Measurements from ENCODE around the gene CCDC92. TPM values are rescaled to one million over a fixed set of nuclear protein-coding genes. Genes with fewer than 3 reads are reported as not detected.

The CCDC92 gene
- total and polyA plus RNA-seq, 2 donors = 9.1 to 49.8 TPM

- WGBS = 39% methylated on average over 9 of the region's 9 CpGs
- H3K27ac ChIP-seq (ENCODE audit: low read depth) = no peak overlapping the region
- no peaks in the 10 kb centered on the region for H3K36me3 ChIP-seq (ENCODE audit: insufficient read depth)
- H3K4me1 ChIP-seq (ENCODE audit: insufficient read depth) = no peaks in the 10 kb centered on the region
- H3K4me3 ChIP-seq (ENCODE audit: low read depth, low read length) = no peak overlapping the region
- no peak for DNase-seq (ENCODE audit: extremely low spot score)
Observed at GRCh38 chr12:123905319-123905925, 67.2 kb downstream of the CCDC92 start.

DNA sequence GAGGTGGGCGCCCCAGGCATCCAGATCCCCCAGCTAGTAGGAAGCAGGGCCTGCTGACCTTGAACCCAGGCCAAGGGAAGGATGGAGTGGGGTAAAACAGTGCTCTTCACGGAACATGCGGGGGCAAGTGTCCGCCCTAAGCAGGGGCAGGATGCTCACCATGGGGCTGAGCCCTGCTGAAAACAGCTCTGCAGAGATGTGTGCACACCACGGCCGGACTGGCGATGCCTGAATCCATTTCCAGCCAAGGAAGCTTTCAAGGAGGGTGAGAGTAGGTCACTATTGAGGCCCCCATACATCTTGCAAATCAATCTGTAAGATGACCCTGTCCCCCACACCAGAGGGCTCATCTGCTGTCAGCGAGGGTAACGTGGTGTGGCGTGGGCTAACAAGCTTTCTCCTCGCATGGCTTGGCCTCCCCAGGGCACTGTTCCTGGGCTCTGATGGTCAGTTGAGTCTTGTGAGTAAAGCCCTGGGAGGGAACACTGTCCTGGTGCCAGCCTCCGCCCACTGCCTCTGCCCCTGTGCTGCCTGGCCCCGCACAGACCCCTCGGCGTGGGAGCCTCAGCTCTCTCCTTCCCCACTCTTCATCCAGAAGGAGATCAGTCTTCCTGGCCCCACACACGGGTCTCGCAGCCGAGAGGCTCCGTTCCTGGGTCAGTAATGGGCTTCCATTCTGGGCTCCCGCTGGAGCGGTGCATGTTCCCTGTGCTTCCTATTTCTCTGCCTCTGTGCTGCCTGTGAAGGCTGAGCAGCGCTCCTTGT is 69.1 kb downstream of the CCDC92 start:
- Histone ChIP-seq H3K36me3 (ENCODE audit: insufficient read depth) (no peaks in the 10 kb centered on the region), H3K4me1 (ENCODE audit: insufficient read depth) (no peaks in the 10 kb centered on the region), H3K4me3 (ENCODE audit: low read depth, low read length) (no peak overlapping the region), H3K27ac (ENCODE audit: low read depth) (no peak overlapping the region)
- 83% methylated on average over 22 of the region's 22 CpGs for WGBS
- no peak for DNase-seq (ENCODE audit: extremely low spot score)

DNA sequence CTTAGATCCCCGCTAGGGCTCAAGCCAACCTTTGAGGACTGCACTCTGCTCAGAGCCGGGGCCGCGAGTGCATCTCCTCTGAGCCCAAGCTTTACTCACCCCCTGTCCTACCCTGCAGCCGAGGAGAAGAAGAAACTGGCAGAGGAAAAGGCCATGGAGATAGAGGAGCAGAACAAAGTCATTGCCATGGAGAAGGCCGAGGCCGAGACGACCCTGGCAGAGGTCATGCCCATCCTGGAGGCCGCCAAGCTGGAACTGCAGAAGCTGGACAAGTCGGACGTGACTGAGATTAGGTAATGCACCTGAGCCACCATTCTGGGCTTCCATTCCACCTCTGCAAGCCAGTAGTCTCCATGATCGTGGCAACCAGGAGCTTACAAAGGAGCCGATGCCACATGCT is 69.8 kb downstream of the CCDC92 start:
- no peak for DNase-seq (ENCODE audit: extremely low spot score)
- 95% methylated on average over 13 of the region's 13 CpGs for WGBS
- H3K27ac ChIP-seq (ENCODE audit: low read depth) = no peak overlapping the region
- no peaks in the 10 kb centered on the region for H3K36me3 ChIP-seq (ENCODE audit: insufficient read depth)
- H3K4me3 ChIP-seq (ENCODE audit: low read depth, low read length) = no peak overlapping the region
- no peaks in the 10 kb centered on the region for H3K4me1 ChIP-seq (ENCODE audit: insufficient read depth)

DNA sequence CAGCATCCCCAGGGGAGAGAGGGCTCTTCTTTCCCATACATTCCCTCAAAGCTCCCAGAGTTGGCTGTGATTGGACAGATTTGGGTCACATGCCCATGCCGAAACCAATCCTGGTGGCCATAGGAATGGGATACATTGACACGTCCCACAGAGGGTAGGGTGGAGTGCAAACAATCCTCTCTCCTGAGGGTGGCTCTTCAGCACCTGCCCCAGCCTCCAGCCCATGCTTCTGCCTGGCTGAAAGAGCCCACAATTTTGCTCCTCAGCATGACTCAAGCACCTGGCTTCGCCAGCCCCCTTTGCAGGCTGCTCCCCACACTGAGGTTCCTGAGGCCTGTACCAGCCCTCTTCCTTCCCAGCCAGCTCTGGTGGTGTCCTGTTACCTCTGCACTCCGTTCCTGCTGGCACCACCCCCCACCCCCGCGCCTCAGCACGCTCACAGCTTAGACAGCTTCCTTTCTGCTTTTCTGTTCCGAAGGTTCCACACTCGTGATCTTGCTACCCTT is 71.7 kb downstream of the CCDC92 start:
- Histone ChIP-seq H3K4me1 (ENCODE audit: insufficient read depth) (no peaks in the 10 kb centered on the region), H3K27ac (ENCODE audit: low read depth) (no peak overlapping the region), H3K36me3 (ENCODE audit: insufficient read depth) (no peaks in the 10 kb centered on the region), H3K4me3 (ENCODE audit: low read depth, low read length) (no peak overlapping the region)
- 40% methylated on average over 9 of the region's 9 CpGs for WGBS
- DNase-seq (ENCODE audit: extremely low spot score) = no peak

- DNase-seq (ENCODE audit: extremely low spot score) = no peak
- WGBS = 81% methylated on average over 9 of the region's 9 CpGs
Observed at GRCh38 chr12:123899368-123899767, 73.3 kb downstream of the CCDC92 start.

DNA sequence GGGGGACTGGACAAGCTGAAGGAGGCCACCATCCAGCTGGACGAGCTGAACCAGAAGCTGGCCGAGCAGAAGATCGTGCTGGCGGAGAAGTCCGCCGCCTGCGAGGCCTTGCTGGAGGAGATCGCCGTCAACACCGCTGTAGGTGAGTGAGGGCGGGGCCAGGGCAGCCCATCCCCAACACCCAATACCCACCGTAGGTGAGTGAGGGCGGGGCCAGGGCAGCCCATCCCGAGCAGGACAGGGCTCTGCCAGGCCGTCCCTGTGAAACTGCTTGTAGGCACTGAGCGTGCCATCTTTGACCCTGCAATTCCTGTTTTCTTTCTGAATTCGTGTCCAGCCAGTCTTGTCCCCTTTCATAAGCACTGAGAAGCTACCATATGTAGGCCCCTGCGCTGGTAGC is 74.0 kb downstream of the CCDC92 start:
- Histone ChIP-seq H3K4me3 (ENCODE audit: low read depth, low read length) (no peak overlapping the region), H3K27ac (ENCODE audit: low read depth) (no peak overlapping the region), H3K4me1 (ENCODE audit: insufficient read depth) (no peaks in the 10 kb centered on the region), H3K36me3 (ENCODE audit: insufficient read depth) (no peaks in the 10 kb centered on the region)
- no peak for DNase-seq (ENCODE audit: extremely low spot score)
- 88% methylated on average over 18 of the region's 18 CpGs for WGBS

More at GRCh38 chr12:123899368-123899767, 73.3 kb downstream of the CCDC92 start:
- no peak overlapping the region for H3K4me3 ChIP-seq (ENCODE audit: low read depth, low read length)
- H3K36me3 ChIP-seq (ENCODE audit: insufficient read depth) = no peaks in the 10 kb centered on the region
- H3K27ac ChIP-seq (ENCODE audit: low read depth) = no peak overlapping the region
- H3K4me1 ChIP-seq (ENCODE audit: insufficient read depth) = no peaks in the 10 kb centered on the region

- no peaks in the 10 kb centered on the region for H3K4me1 ChIP-seq (ENCODE audit: insufficient read depth)
- DNase-seq (ENCODE audit: extremely low spot score) = no peak
- no peak overlapping the region for H3K27ac ChIP-seq (ENCODE audit: low read depth)
- 73% methylated on average over 5 of the region's 5 CpGs for WGBS
- no peak overlapping the region for H3K4me3 ChIP-seq (ENCODE audit: low read depth, low read length)
- H3K36me3 ChIP-seq (ENCODE audit: insufficient read depth) = no peaks in the 10 kb centered on the region
Observed at GRCh38 chr12:123897221-123897620, 75.4 kb downstream of the CCDC92 start.

- no peak overlapping the region for H3K27ac ChIP-seq (ENCODE audit: low read depth)
- no peaks in the 10 kb centered on the region for H3K4me1 ChIP-seq (ENCODE audit: insufficient read depth)
- no peaks in the 10 kb centered on the region for H3K36me3 ChIP-seq (ENCODE audit: insufficient read depth)
- no peak overlapping the region for H3K4me3 ChIP-seq (ENCODE audit: low read depth, low read length)
- DNase-seq (ENCODE audit: extremely low spot score) = no peak
- WGBS = 37% methylated on average over 8 of the region's 8 CpGs
Observed at GRCh38 chr12:123896767-123897166, 75.9 kb downstream of the CCDC92 start.

DNA sequence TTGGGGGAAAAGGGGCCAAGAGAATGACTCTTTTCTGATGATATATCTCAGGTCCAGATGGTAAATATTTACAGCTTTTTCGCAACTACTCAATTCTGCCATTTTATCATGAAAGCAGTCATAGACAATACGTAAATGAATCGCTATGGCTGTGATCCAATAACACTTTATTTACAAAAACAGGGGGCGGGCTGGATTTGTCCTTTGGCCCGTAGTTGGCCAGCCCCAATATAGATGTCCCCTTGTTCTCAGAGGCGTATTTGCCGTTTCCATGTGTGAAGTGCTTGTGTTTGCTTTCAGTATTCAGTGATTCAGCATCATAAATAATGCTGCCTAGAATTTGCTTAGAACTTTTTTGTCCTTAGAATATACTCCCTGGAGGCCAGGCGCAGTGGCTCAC is 77.2 kb downstream of the CCDC92 start:
- no peak for DNase-seq (ENCODE audit: extremely low spot score)
- 79% methylated on average over 8 of the region's 8 CpGs for WGBS

DNA sequence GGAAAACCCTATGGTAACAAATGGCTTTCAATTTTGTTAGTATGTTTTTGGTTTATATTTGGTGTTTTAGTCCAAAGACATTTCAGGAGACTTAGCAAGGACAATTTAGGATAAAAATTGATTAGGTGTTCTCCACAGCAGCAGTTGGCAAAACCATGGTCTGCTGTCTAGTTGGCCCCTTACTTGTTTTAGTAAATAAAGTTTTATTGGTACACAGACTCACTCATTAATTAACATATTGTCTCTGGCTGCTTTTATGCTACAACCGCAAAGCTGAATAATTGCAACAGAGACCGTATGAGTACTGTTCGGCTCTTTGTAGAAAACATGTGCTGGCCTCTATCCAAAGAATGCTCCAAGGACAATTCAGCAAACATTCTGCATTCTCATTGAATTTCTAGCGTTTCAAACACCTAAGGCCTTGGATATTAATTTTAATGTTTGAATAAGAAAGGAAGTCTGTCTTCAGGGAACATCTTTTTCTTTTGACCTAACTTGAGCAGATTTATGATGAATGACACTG is 77.7 kb downstream of the CCDC92 start:
- no peaks in the 10 kb centered on the region for H3K36me3 ChIP-seq (ENCODE audit: insufficient read depth)

More for the DNA sequence above, 77.2 kb downstream of the CCDC92 start:
- no peak overlapping the region for H3K4me3 ChIP-seq (ENCODE audit: low read depth, low read length)
- H3K36me3 ChIP-seq (ENCODE audit: insufficient read depth) = no peaks in the 10 kb centered on the region
- H3K27ac ChIP-seq (ENCODE audit: low read depth) = no peak overlapping the region
- H3K4me1 ChIP-seq (ENCODE audit: insufficient read depth) = no peaks in the 10 kb centered on the region

DNA sequence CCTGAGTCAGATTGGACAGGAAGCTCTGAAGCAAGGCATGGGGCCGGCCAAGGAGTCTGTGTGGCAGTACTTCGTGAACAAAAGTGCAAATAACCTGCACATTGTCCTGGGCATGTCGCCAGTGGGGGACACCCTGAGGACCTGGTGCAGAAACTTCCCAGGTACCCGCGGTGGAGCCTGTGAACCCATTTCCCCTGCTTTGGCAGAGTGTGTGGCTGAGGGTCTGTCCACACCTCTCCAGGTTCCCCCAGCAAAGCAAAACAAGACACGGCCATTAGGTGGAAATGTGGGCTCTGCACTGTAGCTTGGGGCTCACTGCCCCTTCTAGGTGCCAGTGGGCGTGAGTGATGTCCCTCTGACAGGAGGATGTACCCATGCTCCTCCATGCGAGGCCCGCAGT is 79.4 kb downstream of the CCDC92 start:
- no peak overlapping the region for H3K4me3 ChIP-seq (ENCODE audit: low read depth, low read length)
- no peak for DNase-seq (ENCODE audit: extremely low spot score)
- 84% methylated on average over 9 of the region's 9 CpGs for WGBS
- no peaks in the 10 kb centered on the region for H3K4me1 ChIP-seq (ENCODE audit: insufficient read depth)
- H3K27ac ChIP-seq (ENCODE audit: low read depth) = no peak overlapping the region
- no peaks in the 10 kb centered on the region for H3K36me3 ChIP-seq (ENCODE audit: insufficient read depth)

More for the DNA sequence above, 77.7 kb downstream of the CCDC92 start:
- Histone ChIP-seq H3K27ac (ENCODE audit: low read depth) (no peak overlapping the region), H3K4me3 (ENCODE audit: low read depth, low read length) (no peak overlapping the region), H3K4me1 (ENCODE audit: insufficient read depth) (no peaks in the 10 kb centered on the region)
- 70% methylated on average over 4 of the region's 4 CpGs for WGBS
- DNase-seq (ENCODE audit: extremely low spot score) = no peak

GRCh38 chr12:123892853-123893252 is 79.8 kb downstream of the CCDC92 start:
- no peak for DNase-seq (ENCODE audit: extremely low spot score)
- WGBS = 81% methylated on average over 10 of the region's 10 CpGs
- Histone ChIP-seq H3K4me1 (ENCODE audit: insufficient read depth) (no peaks in the 10 kb centered on the region), H3K4me3 (ENCODE audit: low read depth, low read length) (no peak overlapping the region), H3K27ac (ENCODE audit: low read depth) (no peak overlapping the region), H3K36me3 (ENCODE audit: insufficient read depth) (no peaks in the 10 kb centered on the region)

- no peaks in the 10 kb centered on the region for H3K4me1 ChIP-seq (ENCODE audit: insufficient read depth)
- 88% methylated on average over 9 of the region's 9 CpGs for WGBS
- H3K27ac ChIP-seq (ENCODE audit: low read depth) = no peak overlapping the region
- H3K4me3 ChIP-seq (ENCODE audit: low read depth, low read length) = no peak overlapping the region
- H3K36me3 ChIP-seq (ENCODE audit: insufficient read depth) = no peaks in the 10 kb centered on the region
- no peak for DNase-seq (ENCODE audit: extremely low spot score)
Observed at GRCh38 chr12:123892180-123892559, 80.5 kb downstream of the CCDC92 start.
